HG03039 (cell line): ENCODE data around the gene ALPL.
"Not testable (repeated sequence)": the region's sequence is repeated elsewhere in the genome, so short reads cannot be mapped to it uniquely, and the experiment has no call there.

Source experiments
- ATAC-seq: cut with Tn5 transposase; IDR thresholded peaks from one replicate; pipeline ENCODE4 v1.9.1; 2021; ENCODE audit warnings: mild to moderate bottlenecking, moderate library complexity; ENCODE audit not compliant: unreplicated experiment

ALPL gene

GRCh38 chr1:21553116-21553926 is 44.1 kb downstream of the ALPL start:
- no peak for ATAC-seq

- no peak for ATAC-seq
Measured at GRCh38 chr1:21559788-21560567, 50.8 kb downstream of the ALPL start.

GRCh38 chr1:21560916-21561638 is 51.9 kb downstream of the ALPL start:
- ATAC-seq = no peak

- ATAC-seq = no peak
Measured at GRCh38 chr1:21562896-21563295, 53.7 kb downstream of the ALPL start.

GRCh38 chr1:21563971-21564370 is 54.7 kb downstream of the ALPL start:
- ATAC-seq = no peak

- no peak for ATAC-seq
Measured at GRCh38 chr1:21564521-21565095, 55.4 kb downstream of the ALPL start.

GRCh38 chr1:21565285-21565684 is 56.1 kb downstream of the ALPL start:
- ATAC-seq = no peak

GRCh38 chr1:21566361-21566760 is 57.1 kb downstream of the ALPL start:
- not testable (repeated sequence) for ATAC-seq

- ATAC-seq = no peak
Measured at GRCh38 chr1:21567241-21568005, 58.2 kb downstream of the ALPL start.

GRCh38 chr1:21568006-21568746 is 59.0 kb downstream of the ALPL start:
- ATAC-seq = no peak

- no peak for ATAC-seq
Measured at GRCh38 chr1:21568809-21569385, 59.7 kb downstream of the ALPL start.

GRCh38 chr1:21569820-21570527 is 60.8 kb downstream of the ALPL start:
- no peak for ATAC-seq

- ATAC-seq = no peak
Measured at GRCh38 chr1:21570528-21570875, 61.3 kb downstream of the ALPL start.

- no peak for ATAC-seq
Measured at GRCh38 chr1:21570885-21571284, 61.7 kb downstream of the ALPL start.

GRCh38 chr1:21572221-21572620 is 63.0 kb downstream of the ALPL start:
- no peak for ATAC-seq

GRCh38 chr1:21572735-21573277 is 63.6 kb downstream of the ALPL start:
- no peak for ATAC-seq

GRCh38 chr1:21573475-21573874 is 64.3 kb downstream of the ALPL start:
- ATAC-seq = no peak

GRCh38 chr1:21573971-21574465 is 64.8 kb downstream of the ALPL start:
- ATAC-seq = no peak
